K562 (cell line): ENCODE results near the gene ITK. TPM values are rescaled to one million over a fixed set of nuclear protein-coding genes. Genes with fewer than 3 reads are reported as not detected.
A peak's percentile ranks its signal among the peaks of the same experiment; 100 is the strongest.

Experiments
- ARID1B ChIP-seq: fragments of 450-650 bp; IDR thresholded peaks from 2 replicates; pipeline ENCODE4 v1.6.1; 2016; ENCODE audit warnings: antibody characterized with exemption, mild to moderate bottlenecking, inconsistent platforms
- CBFA2T3 ChIP-seq: fragments of 450-650 bp; IDR thresholded peaks from 2 replicates; pipeline ENCODE4 v1.6.1; 2017
- CBX3 ChIP-seq, 2 experiments: IDR thresholded peaks; 1 replicate in 1 of 2; 2 replicates in 1 of 2; pipeline ENCODE4 v1.6.1; 2012; ENCODE audit warnings: inconsistent platforms in 2 of 2, low read length in 2 of 2, borderline replicate concordance in 1 of 2, control low read depth in 1 of 2
- CEBPZ ChIP-seq: fragments of 150-350 bp; IDR thresholded peaks from 2 replicates; pipeline ENCODE4 v1.6.1; 2014; ENCODE audit warnings: low read depth, mild to moderate bottlenecking, low read length, borderline replicate concordance
- KDM5B ChIP-seq: fragments of 200-600 bp; sonication (generic); IDR thresholded peaks from 2 replicates; pipeline ENCODE4 v1.6.1; 2012; ENCODE audit warnings: low read depth, mild to moderate bottlenecking, moderate library complexity, low read length, control low read depth, inconsistent platforms; ENCODE audit not compliant: insufficient replicate concordance
- NCOR1 ChIP-seq: fragments of 450-650 bp; IDR thresholded peaks from 2 replicates; pipeline ENCODE4 v1.6.1; 2016; ENCODE audit warnings: mild to moderate bottlenecking, moderate library complexity
- NRF1 ChIP-seq, 2 experiments: fragments of 450-650 bp; IDR thresholded peaks in 1 of 2; conservative IDR thresholded peaks in 1 of 2; 2 replicates each; pipeline ENCODE4 v1.6.1; 2014; ENCODE audit warnings: mild to moderate bottlenecking in 2 of 2
- OTX1 ChIP-seq: fragments of 450-650 bp; formaldehyde crosslinking; IDR thresholded peaks from 2 replicates; pipeline ENCODE4 v1.4.0; 2022; ENCODE audit warnings: mild to moderate bottlenecking
- PTTG1 ChIP-seq: fragments of 450-650 bp; IDR thresholded peaks from 2 replicates; pipeline ENCODE4 v1.6.1; 2016; ENCODE audit warnings: low read depth, mild to moderate bottlenecking, missing genetic modification characterization, missing compliant biosample characterization
- RBBP5 ChIP-seq: fragments of 200-600 bp; sonication (generic); IDR thresholded peaks from 2 replicates; pipeline ENCODE4 v1.6.1; 2012; ENCODE audit warnings: borderline replicate concordance, mild to moderate bottlenecking, low read length, control low read depth, inconsistent platforms; ENCODE audit not compliant: insufficient read depth, poor library complexity, severe bottlenecking
- RBM25 ChIP-seq: fragments of 200-400 bp; formaldehyde crosslinking; IDR thresholded peaks from 2 replicates; pipeline ENCODE4 v1.6.1; 2018; ENCODE audit warnings: low read length, low read depth, moderate library complexity; ENCODE audit not compliant: severe bottlenecking
- SAFB2 ChIP-seq: fragments of 200-400 bp; formaldehyde crosslinking; IDR thresholded peaks from 2 replicates; pipeline ENCODE4 v1.6.1; 2018; ENCODE audit warnings: borderline replicate concordance, low read length, low read depth, moderate library complexity; ENCODE audit not compliant: severe bottlenecking
- TAF1 ChIP-seq: IDR thresholded peaks from 2 replicates; pipeline ENCODE4 v1.6.1; 2011; ENCODE audit warnings: mild to moderate bottlenecking, low read length, moderate library complexity; ENCODE audit not compliant: insufficient read depth, control insufficient read depth, severe bottlenecking; ENCODE audit errors: extremely low read depth
- TOE1 ChIP-seq, 2 experiments: fragments of 450-650 bp in 1 of 2; sonication (generic) in 1 of 2; formaldehyde crosslinking in 1 of 2; IDR thresholded peaks; 2 replicates each; pipeline versions ENCODE4 v1.7.1 to v1.8.0; 2016 to 2022; ENCODE audit warnings: borderline replicate concordance in 2 of 2, mild to moderate bottlenecking in 2 of 2, antibody characterized with exemption in 1 of 2, inconsistent platforms in 1 of 2, low read depth in 1 of 2, missing genetic modification reagents in 1 of 2, moderate library complexity in 1 of 2
- ZNF592 ChIP-seq: fragments of 450-650 bp; IDR thresholded peaks from 2 replicates; pipeline ENCODE4 v1.6.1; 2017; ENCODE audit warnings: antibody characterized with exemption, mild to moderate bottlenecking
- polyA plus RNA-seq, 8 experiments: library from polyadenylated mRNA; depleted of rRNA in 4 of 8; stranded (reverse) in 5 of 8; unstranded in 3 of 8; fragments of >200 nt; fragmentation: Nextera tagmentation in 2 of 8; fragmentation: Illumina TruSeq in 1 of 8; extraction: Ambion mirVana in 2 of 8; extraction: Trizol in 1 of 8; gene quantifications; 2 replicates each; pipeline versions ENCODE4 v1.2.1 to v1.2.3, GENCODE V29; 2011 to 2014; ENCODE audit warnings: inconsistent platforms in 1 of 8, missing spikeins in 1 of 8
- total RNA-seq, 7 experiments: library from RNA; depleted of rRNA in 6 of 7; stranded (reverse); fragments of >200 nt in 6 of 7; fragmentation: Illumina TruSeq in 2 of 7; extraction: Trizol in 2 of 7; gene quantifications; 2 replicates each; pipeline versions ENCODE4 v1.2.1 to v1.2.3, GENCODE V29; 2011 to 2021; ENCODE audit warnings: low replicate concordance in 1 of 7

ITK gene
- total and polyA plus RNA-seq, 9 of the 15 experiments (the other 6 are each of a cell fraction or from before 2014, with no cell fraction given): 0.04 to 0.75 TPM; not detected in 7

- TF ChIP-seq CEBPZ (no peak), KDM5B (peak; percentile 12), PTTG1 (tag) (no peak), RBM25 (no peak), CBX3 (IDR thresholded peaks at IDR 0.05; ENCODE audit: borderline replicate concordance in 1 of 2, low read length in 2 of 2) (peak in 1 of 2 experiments; percentile 7; a peak in 1 of 3 replicates), ZNF592 (peak; percentile 31; the same call in 1 of the 2 replicates), CBFA2T3 (no peak), RBBP5 (peak; percentile 9), NRF1 (conservative IDR thresholded peaks at IDR 0.05 in 1 of 2, IDR thresholded peaks at IDR 0.05 in 1 of 2) (peak; percentile 55 to 69), OTX1 (CRISPR knock-in tag) (0 out of 2 replicates have a peak, but pooled peaks have one; percentile 34), TOE1 (IDR thresholded peaks at IDR 0.05; ENCODE audit: borderline replicate concordance) (0 out of 2 replicates have a peak, but pooled peaks have one; percentile 10), TOE1 (CRISPR knock-in tag; IDR thresholded peaks at IDR 0.05; ENCODE audit: borderline replicate concordance, low read depth) (no peak), NCOR1 (peak; percentile 15; the same call in 1 of the 2 replicates), SAFB2 (no peak), TAF1 (peak; percentile 39), ARID1B (peak; percentile 14; the same call in 1 of the 2 replicates)
Observed at GRCh38 chr5:157143127-157143971, 37.3 kb upstream of the ITK start (continued).
